Lower leg skin (tissue), 3 donors: Measurements from ENCODE around the gene ARID1B.

Experiments
- POLR2A ChIP-seq, 2 donors: fragments of 450-650 bp; IDR thresholded peaks; one replicate each; pipeline ENCODE4 v1.6.1; 2016 to 2017; ENCODE audit warnings: antibody characterized with exemption in 2 of 2, mild to moderate bottlenecking in 1 of 2, moderate library complexity in 1 of 2
- TF ChIP-seq, protein P1 (sequence below), 3 donors: fragments of 450-650 bp; IDR thresholded peaks; one replicate each; pipeline ENCODE4 v1.5.1; 2016; ENCODE audit warnings: antibody characterized with exemption in 3 of 3, mild to moderate bottlenecking in 3 of 3, moderate library complexity in 2 of 3

DNA sequence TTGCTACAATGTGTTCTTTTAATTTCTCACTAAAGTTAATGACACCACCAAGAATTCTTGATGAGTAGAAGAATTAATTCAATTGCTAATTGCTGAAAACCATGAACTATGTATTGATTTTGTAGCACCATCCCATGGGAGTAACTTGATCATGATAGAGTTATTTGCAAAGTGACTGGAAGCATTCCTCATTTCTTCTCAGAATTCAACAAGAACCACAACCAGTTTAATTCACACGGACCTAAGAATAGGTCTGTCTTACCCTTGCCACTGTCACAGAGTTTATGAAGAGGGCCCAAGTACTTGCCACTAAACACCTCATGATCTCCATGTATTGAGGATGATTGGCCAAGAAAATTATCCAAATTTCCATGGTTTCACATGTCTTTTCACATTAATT is 324.0 kb downstream of the ARID1B start:
- TF ChIP-seq, protein P1, sequence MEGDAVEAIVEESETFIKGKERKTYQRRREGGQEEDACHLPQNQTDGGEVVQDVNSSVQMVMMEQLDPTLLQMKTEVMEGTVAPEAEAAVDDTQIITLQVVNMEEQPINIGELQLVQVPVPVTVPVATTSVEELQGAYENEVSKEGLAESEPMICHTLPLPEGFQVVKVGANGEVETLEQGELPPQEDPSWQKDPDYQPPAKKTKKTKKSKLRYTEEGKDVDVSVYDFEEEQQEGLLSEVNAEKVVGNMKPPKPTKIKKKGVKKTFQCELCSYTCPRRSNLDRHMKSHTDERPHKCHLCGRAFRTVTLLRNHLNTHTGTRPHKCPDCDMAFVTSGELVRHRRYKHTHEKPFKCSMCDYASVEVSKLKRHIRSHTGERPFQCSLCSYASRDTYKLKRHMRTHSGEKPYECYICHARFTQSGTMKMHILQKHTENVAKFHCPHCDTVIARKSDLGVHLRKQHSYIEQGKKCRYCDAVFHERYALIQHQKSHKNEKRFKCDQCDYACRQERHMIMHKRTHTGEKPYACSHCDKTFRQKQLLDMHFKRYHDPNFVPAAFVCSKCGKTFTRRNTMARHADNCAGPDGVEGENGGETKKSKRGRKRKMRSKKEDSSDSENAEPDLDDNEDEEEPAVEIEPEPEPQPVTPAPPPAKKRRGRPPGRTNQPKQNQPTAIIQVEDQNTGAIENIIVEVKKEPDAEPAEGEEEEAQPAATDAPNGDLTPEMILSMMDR (IDR thresholded peaks at IDR 0.05), result no peak
- no peak for TF ChIP-seq POLR2A (IDR thresholded peaks at IDR 0.05)
